ENCODE data around the gene DTX3.
"Not testable (repeated sequence)": the region's sequence is repeated elsewhere in the genome, so short reads cannot be mapped to it uniquely, and the experiment has no call there.

DTX3 gene

GRCh38 chr12:57632958-57633840, 28.6 kb downstream of the DTX3 start, which contains the start of gene B4GALNT1:
TSS of gene B4GALNT1 (minus strand) at chr12:57633201. CDS start at chr12:57632132, 1,069 bp downstream.
- peak; percentile 67 for DNase-seq

DNA sequence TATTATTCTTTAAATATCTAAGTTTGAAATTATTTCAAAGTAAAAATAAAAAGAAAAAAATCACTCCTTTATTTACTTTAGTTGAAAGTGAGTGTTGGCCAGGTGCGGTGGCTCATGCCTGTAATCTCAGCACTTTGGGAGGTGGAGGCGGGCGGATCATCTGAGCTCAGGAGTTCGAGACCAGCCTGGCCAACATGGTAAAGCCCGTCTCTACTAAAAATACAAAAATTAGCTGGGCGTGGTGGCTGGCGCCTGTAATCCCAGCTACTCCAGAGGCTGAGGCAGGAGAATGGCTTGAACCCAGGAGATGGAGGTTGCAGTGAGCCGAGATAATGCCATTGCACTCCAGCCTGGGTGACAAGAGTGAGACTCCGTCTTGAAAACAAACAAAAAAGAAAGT, 32.1 kb downstream of the DTX3 start:
- not testable (repeated sequence) for DNase-seq

- DNase-seq = no peak
Observed at GRCh38 chr12:57637364-57637763, 32.7 kb downstream of the DTX3 start.

- DNase-seq = no peak
Observed at GRCh38 chr12:57638096-57638495, 33.5 kb downstream of the DTX3 start.

- DNase-seq = no peak
Observed at GRCh38 chr12:57640175-57641042, 35.8 kb downstream of the DTX3 start.

- no peak for DNase-seq
Observed at GRCh38 chr12:57641699-57642442, 37.2 kb downstream of the DTX3 start.

DNA sequence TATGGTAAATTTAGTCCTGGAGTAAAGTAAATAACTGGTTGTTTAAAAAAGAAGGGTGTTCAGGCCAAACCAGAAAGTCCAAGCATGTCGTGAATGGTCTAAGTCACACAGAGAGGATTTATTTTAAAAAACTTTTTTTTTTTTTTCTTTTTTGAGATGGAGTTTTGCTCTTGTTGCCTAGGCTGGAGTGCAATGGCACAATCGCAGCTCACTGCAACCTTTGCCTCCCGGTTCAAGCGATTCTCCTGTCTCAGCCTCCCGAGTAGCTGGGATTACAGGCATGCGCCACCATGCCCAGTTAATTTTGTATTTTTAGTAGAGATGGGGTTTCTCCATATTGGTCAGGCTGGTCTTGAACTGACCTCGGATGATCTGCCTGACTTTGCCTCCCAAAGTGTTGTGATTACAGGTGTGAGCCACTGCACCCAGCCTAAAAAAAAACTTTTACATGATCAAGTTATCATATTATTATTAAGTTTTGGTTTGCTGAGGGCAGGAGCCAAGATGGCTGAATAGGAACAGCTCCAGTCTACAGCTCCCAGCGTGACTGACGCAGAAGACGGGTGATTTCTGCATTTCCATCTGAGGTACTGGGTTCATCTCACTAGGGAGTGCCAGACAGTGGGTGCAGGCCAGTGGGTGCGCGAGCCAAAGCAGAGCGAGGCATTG, 41.5 kb downstream of the DTX3 start:
- not testable (repeated sequence) for DNase-seq

- DNase-seq = not testable (repeated sequence)
Observed at GRCh38 chr12:57646659-57647049, 42.0 kb downstream of the DTX3 start.

- no peak for DNase-seq
Observed at GRCh38 chr12:57654042-57654441, 49.4 kb downstream of the DTX3 start.

DNA sequence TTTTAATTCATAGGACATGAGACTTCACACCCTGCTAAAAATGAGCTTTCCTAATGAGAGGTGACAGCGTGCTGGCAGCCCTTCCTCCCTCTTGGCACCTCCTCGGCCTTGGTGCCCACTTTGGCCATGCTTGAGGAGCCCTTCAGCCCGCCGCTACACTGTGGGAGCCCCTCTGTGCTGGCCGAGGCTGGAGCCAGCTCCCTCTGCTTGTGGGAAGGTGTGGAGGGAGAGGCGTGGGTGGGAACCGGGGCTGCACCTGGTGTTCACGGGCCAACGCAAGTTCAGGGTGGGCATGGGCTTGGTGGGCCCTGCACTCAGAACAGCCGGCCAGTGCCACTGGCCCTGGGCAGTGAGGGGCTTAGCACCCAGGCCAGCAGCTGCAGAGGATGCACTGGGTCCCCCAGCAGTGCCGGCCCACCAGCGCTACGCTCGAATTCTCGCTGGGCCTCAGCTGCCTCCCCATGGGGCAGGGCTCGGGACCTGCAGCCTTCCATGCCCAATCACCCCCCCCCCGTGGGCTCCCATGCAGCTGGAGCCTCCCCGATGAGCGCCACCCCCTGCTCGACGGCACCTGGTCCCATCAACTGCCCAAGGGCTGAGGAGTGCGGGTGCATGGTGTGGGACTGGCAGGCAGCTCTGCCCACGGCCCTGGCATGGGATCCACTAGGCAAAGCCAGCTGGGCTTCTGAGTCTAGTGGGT, 51.1 kb downstream of the DTX3 start:
- no peak for DNase-seq

- DNase-seq = not testable (repeated sequence)
Observed at GRCh38 chr12:57656408-57656807, 51.8 kb downstream of the DTX3 start.

DNA sequence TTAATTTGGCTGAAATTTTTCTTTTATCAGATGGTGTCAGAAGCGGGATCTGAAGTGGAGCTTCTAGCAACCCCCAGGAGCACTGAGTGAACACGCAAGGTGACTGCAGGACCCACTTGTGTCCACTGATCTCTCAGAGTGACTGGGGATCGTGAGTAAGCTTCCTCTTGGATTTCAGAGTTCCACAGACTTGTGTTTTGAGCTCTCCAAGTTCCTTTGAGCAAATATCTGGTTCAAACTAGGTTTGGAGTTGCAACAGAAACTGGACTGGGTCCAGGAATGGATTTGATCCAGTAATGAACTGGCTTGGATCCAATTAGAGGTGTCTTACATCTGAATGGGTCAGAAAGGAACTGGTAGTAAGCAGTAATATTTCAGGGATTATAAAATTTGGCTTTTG, 53.1 kb downstream of the DTX3 start:
- no peak for DNase-seq

DNA sequence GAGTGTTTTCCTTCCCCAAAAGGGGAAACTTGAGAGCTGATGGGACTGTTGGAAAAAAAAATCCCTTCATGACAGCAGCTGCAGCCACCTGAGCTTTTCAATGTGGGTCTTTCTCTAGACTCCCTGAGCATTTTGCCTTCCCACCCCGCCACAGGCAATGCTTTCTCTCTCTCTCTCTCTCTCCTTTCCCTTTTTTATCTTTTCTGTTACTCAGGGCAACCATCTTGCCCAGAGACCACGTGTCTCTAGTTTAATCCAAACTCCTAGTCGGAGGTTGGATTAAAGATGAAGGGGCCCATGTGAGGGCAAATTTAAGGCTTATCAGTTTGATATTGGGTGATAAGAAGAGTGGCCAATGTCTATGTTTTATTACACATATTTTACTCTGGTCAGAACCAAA, 54.3 kb downstream of the DTX3 start:
- no peak for DNase-seq

Measured in CD4-positive, alpha-beta T cell treated with Interleukin-17A for 1 hour (primary cell).